Measurements from ENCODE around the gene CDH15. TPM values are rescaled to one million over a fixed set of nuclear protein-coding genes. Genes with fewer than 3 reads are reported as not detected.
A peak's percentile ranks its signal among the peaks of the same experiment; 100 is the strongest.

The CDH15 gene
- total and polyA plus RNA-seq, 11 donors, result 0.16 to 0.32 (median 0.18) TPM; not detected in 8

- 88 to 93% (median 92%) methylated on average over 38 to 41 of the region's 41 CpGs for WGBS, 4 donors
- ATAC-seq, result no peak
- Histone ChIP-seq H3K4me1 (peaks cover 10 to 30% (median 25%) of the 10 kb centered on the region in 12 donors), H3K36me3 (peaks cover 0 to 42% (median 24%) of the 10 kb centered on the region in 9 donors), H3K9me3 (peaks cover 0 to 17% (median 4%) of the 10 kb centered on the region in 12 donors), H3K27me3 (no peaks in the 10 kb centered on the region), H3K4me3 (no peak overlapping the region), H3K27ac (no peak overlapping the region)
- DNase-seq, result peak in 1 of 5 donors; percentile 53
- no peak for TF ChIP-seq CTCF (IDR thresholded peaks at IDR 0.05)
- no peak for TF ChIP-seq POLR2A (IDR thresholded peaks at IDR 0.05)
- intact Hi-C loops (cut with DNase I), result no loop called here
These were observed 18.5 kb upstream of the CDH15 start for GRCh38 chr16:89152831-89153700.

GRCh38 chr16:89153848-89154271 is 17.7 kb upstream of the CDH15 start:
- intact Hi-C loops (cut with DNase I), result no loop called here

GRCh38 chr16:89154390-89155183 is 17.0 kb upstream of the CDH15 start:
- intact Hi-C loops (cut with DNase I), result no loop called here
- H3K36me3 ChIP-seq, result peaks cover 0 to 28% (median 23%) of the 10 kb centered on the region in 9 donors
- peak; percentile 6 to 35 (median 12) for ATAC-seq
- H3K27me3 ChIP-seq, result no peaks in the 10 kb centered on the region
- H3K9me3 ChIP-seq, result peaks cover 0 to 4% (median 1%) of the 10 kb centered on the region in 12 donors
- peak in 1 of 5 donors; percentile 40 for DNase-seq
- H3K4me3 ChIP-seq, result no peak overlapping the region
- TF ChIP-seq CTCF (IDR thresholded peaks at IDR 0.05) (no peak), POLR2A (IDR thresholded peaks at IDR 0.05) (no peak)
- peak overlapping the region in 2 of 12 donors; percentile 22 to 31 for H3K27ac ChIP-seq
- peaks cover 10 to 30% (median 25%) of the 10 kb centered on the region in 12 donors for H3K4me1 ChIP-seq
- WGBS, 4 donors, result 59 to 69% (median 64%) methylated on average over 18 to 24 of the region's 24 CpGs

More at GRCh38 chr16:89153848-89154271, 17.7 kb upstream of the CDH15 start:
- TF ChIP-seq CTCF (IDR thresholded peaks at IDR 0.05) (no peak), POLR2A (IDR thresholded peaks at IDR 0.05) (no peak)
- no peaks in the 10 kb centered on the region for H3K27me3 ChIP-seq
- H3K4me1 ChIP-seq, result peaks cover 10 to 30% (median 25%) of the 10 kb centered on the region in 12 donors
- ATAC-seq, result peak in 1 of 4 donors; percentile 4
- peaks cover 0 to 10% (median 4%) of the 10 kb centered on the region in 12 donors for H3K9me3 ChIP-seq
- H3K36me3 ChIP-seq, result peaks cover 0 to 35% (median 24%) of the 10 kb centered on the region in 9 donors
- DNase-seq, result peak in 1 of 5 donors; percentile 59
- 94 to 96% (median 95%) methylated on average over 11 to 19 of the region's 19 CpGs for WGBS, 4 donors
- no peak overlapping the region for H3K27ac ChIP-seq
- no peak overlapping the region for H3K4me3 ChIP-seq

Measured in heart left ventricle (tissue), 16 donors.